A549 treated with CpdA at 1 μM for 4 hours (cell line): ENCODE measurements around the gene ALKBH5. TPM values are rescaled to one million over a fixed set of nuclear protein-coding genes. Genes with fewer than 3 reads are reported as not detected.

ENCODE experiments used
- total RNA-seq: library from RNA; stranded (reverse); fragments of 200-300 nt; extraction: Qiagen RNA extraction; gene quantifications from 5 replicates; pipeline ENCODE4 v1.2.3, GENCODE V29; 2022; ENCODE audit warnings: low read depth

Gene ALKBH5
- total RNA-seq = 49.9 to 62.3 TPM (median 54.3 TPM) in 5 replicates

DNA sequence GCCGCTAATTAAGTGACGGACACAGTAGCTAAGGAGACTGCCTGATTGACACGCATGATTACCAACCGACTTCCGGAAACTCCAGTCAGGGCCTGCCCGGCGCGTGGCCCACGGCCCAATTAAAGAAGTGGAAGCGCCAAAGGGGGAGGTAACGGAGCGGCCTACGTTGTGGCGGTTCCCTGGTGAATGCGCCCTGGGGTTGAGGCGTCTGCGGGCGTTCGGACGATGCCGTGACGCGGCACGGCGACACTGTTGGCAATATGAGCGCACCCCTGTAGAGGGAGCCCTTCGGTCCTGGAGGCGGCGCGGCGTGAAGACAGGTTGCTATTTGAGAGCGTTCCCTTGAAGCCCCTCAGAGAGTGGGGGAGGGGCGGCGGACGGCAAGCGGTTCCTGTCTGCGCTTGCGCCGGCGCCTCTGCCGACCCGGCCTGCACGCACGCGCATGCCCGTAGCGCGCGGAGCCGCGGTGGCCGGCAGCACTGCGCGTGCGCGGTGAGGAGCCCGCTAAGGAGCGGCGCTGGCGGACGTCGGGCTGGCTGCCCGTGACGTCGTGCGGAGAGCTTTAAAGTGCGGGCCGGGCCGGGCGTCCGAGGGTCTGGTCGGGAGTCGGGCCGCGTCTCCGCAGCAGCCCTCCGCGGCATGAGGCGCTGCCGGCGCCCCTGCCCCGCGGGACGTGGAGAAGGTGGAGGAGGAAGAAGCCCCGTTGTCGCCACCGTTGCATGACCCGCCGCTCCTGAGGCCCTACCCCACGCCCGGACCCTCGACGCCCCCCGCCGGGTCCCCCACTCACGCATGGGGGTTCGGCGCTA is at the start of gene ALKBH5:
Gene ALKBH5, plus strand, starts transcription at position 495 of the 809 bp plus-strand sequence. CDS start 416 bp downstream, outside the sequence.

DNA sequence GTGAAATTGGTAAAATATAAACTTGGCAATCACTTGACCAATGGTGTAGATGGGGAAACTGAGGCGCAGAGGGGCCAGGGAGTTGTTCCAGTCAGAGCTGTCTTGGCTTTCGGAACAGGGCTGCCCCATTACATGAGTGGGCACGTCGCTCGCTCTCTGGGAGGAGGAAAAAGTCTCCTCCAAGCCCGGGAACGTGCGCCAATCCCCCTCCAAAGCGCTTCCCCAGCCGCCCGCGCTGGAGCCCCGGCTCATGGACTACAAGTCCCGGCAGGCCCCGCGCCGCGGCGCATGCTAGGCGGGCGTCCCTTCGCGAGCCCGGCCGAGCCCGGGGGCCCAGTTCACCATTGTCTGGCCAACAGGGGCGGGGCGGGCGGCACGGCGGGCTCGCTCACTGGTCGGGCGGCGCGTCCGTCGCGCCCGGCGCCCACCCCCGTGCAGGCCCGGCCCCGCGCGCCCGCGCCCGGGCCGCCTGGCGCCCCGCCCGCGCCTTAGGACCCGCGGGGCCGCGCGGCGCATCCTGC is 41.6 kb downstream of the ALKBH5 start, which contains the start of gene LLGL1:
Gene LLGL1, plus strand, starts transcription at position 515 of the 521 bp plus-strand sequence. CDS start 48 bp downstream, outside the sequence.

DNA sequence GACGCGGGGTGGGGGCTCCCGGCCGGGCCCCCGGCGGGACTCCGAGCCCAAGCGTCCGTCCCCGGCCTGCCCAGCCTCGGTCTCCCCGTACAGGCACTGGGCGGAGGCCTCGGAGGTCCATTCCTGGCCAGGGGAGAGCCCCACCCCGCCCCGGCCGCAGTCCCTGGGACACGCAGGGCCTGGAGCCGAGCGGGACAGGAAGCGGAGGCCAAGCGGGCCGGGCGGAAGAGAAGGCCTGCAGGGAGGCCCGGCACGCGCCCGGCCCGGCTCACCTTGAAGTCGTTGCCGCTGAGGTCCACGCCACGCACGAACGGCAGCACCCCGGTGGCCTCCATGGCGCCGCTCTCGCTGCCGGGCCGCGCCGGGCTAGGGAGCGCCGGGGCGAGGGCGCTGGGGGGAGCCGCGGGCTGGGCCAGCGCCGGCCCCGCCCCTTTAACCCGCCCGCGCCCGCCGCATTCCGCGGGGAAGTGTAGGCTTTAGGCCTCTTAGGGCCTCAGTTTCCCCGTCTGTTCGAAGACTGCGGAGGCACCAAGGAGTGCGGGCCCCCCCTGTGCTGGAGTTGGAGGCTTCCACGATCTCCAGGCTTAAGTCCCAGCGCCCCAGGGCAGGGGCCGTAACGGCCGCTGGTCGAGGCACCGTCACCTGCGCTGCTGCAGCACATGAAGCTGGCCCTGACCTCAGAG is 74.9 kb downstream of the ALKBH5 start, which contains the start of gene FLII:
Gene FLII, minus strand, starts transcription at position 383 of the 683 bp plus-strand sequence. Its CDS starts 48 bp downstream, at position 335.

Other genes starting within 250 kb of the ALKBH5 start
- 17.4 to 23.5 TPM (median 20.0 TPM) in 5 replicates for gene TOM1L2, start 211.4 kb upstream of the ALKBH5 start, total RNA-seq
- gene DRC3, start 211.0 kb upstream of the ALKBH5 start, total RNA-seq = 1.3 to 3.4 TPM (median 2.5 TPM) in 5 replicates
- 23.9 to 31.3 TPM (median 27.8 TPM) in 5 replicates for gene ATPAF2, start 144.7 kb upstream of the ALKBH5 start, total RNA-seq
- gene GID4, start 144.4 kb upstream of the ALKBH5 start, total RNA-seq = 11.2 to 13.0 TPM (median 12.4 TPM) in 5 replicates
- 43.3 to 57.3 TPM (median 54.9 TPM) in 5 replicates for gene DRG2, start 95.9 kb upstream of the ALKBH5 start, total RNA-seq
- 0.14 to 0.33 TPM (median 0.22 TPM) in 5 replicates for gene MYO15A, start 75.1 kb upstream of the ALKBH5 start, total RNA-seq
- 11.9 to 18.6 TPM (median 15.0 TPM) in 5 replicates for gene LLGL1, start 41.8 kb downstream of the ALKBH5 start, total RNA-seq
- 235 to 266 TPM (median 246 TPM) in 5 replicates for gene FLII, start 74.9 kb downstream of the ALKBH5 start, total RNA-seq
- 7.5 to 10.4 TPM (median 8.7 TPM) in 5 replicates for gene MIEF2, start 76.8 kb downstream of the ALKBH5 start, total RNA-seq
- gene TOP3A, start 131.2 kb downstream of the ALKBH5 start, total RNA-seq = 34.8 to 41.2 TPM (median 37.6 TPM) in 5 replicates
- gene SMCR8, start 131.5 kb downstream of the ALKBH5 start, total RNA-seq = 16.5 to 18.1 TPM (median 17.0 TPM) in 5 replicates
- 40.5 to 51.2 TPM (median 45.2 TPM) in 5 replicates for gene SHMT1, start 179.7 kb downstream of the ALKBH5 start, total RNA-seq
- gene EVPLL, start 193.9 kb downstream of the ALKBH5 start, total RNA-seq = not detected in 5 replicates